CD4-positive, alpha-beta T cell treated with Interleukin-17A for 4 hours (primary cell): ENCODE data around the gene TSKU.
A peak's percentile ranks its signal among the peaks of the same experiment; 100 is the strongest.

Experiments used
- DNase-seq: peaks from one replicate; pipeline ENCODE4 v3.0.0-alpha.2; 2020; ENCODE audit warnings: mixed read lengths

The TSKU gene

GRCh38 chr11:76752321-76753143 lies 30.6 kb upstream of the TSKU start:
- no peak for DNase-seq

DNA sequence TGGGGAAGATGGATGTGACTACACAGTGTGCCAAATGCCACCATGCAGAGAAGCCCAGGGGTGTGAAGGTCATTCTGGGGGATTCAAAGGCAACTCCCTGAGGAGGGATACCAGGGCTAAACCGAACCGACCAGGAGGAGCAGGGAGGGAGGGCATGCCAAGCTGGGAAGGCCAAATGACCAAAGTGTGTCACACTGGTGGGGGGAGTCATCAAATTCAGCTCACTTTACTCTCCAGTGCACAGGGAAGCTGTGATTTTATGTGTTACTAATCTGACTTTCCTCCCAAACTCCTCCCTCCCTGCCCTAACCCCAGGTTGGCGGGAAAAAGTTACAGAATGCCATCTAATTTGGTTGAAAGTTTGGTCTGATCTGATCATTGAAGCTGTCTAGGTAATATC lies 29.7 kb upstream of the TSKU start:
- no peak for DNase-seq

DNA sequence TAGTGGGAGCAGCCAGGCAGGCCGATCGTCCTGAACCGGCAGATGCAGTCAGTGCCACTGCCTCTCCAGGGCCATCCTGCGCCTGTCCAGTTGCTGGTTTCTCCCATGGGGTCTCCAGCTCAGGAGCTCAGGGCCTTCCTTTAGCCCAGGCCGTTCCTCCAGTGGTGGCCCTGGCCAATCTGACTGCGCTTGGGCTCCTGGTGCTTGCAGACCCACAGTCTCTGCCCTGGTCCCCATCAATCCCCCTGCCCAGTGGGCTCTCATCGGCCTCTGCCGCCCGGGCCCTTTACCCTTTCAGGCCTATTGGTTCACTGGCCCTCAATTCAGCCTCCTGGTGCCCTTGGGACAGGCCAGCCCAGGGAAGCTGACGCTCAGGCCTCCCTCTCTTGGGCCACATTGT lies 29.2 kb upstream of the TSKU start:
- DNase-seq, result no peak

GRCh38 chr11:76756341-76756741 lies 26.8 kb upstream of the TSKU start:
- no peak for DNase-seq

GRCh38 chr11:76758311-76758710 lies 24.8 kb upstream of the TSKU start:
- DNase-seq, result no peak

DNA sequence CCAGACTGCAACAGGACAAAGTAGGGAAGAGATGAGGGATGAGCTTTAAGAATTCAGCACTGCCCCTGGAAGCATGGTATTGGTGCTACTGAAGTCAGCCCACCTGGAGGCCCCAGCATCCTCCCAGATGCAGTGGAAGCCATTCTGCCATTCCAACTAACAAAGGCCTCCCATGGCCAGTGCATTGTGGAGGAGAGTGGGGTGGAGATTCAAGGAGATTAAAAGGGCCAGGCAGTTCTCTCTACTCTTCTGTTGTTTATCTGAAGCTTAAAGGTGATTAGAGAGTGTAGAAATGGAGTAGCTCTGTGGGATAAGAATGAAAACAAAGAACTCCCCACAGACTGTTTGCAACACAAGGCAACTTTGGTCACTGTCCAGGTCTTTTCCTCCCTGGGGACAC lies 24.1 kb upstream of the TSKU start:
- no peak for DNase-seq

GRCh38 chr11:76759517-76759916 lies 23.6 kb upstream of the TSKU start:
- no peak for DNase-seq

DNA sequence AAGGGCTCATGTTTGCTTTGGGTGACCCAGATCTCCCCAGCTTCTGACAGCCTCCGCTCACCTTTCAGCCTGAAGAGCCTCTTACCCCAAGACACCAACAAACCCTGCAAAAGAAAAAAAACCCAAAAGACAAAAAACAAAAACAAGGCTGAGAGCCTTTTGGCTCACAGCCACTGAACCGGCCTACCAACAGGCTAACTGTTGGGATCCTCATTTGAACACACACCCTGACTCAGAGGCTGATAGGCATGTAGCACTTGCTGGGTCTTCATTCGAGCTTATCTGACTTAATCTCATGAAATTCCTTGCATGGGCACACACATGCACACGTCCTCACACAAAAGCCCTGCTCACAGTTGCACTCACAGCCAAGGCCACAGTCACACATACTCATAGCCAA lies 22.9 kb upstream of the TSKU start:
- no peak for DNase-seq

DNA sequence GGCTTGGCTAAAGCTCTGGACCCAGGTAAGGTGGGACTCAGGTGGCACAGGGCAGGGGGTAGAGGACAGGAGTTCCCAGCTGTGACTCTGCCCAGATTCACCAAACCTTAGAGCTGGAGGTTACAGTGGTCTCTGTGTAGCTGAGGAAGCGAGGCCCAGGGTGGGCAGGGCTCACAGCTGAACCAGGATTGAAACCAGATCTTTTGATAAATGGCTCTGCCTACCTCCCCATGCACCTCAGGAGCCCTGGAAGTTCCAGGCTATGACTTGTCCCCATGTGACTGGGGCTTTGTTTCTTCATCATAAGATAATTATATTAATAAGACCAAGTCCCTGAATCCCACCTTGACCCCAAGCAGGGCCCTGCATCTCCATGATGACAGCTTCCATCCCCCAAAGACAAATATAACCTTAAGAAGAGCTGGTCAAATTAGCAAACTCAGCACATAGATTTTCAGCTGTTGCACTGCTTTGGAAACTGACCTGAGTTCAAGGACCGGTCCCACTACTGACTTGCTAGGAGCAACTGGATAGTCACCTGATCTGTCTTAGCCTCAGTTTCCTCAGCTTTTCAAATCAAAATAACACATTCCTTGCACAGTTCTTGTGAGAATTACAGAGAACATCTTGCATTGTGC lies 21.3 kb upstream of the TSKU start:
- DNase-seq, result no peak

DNA sequence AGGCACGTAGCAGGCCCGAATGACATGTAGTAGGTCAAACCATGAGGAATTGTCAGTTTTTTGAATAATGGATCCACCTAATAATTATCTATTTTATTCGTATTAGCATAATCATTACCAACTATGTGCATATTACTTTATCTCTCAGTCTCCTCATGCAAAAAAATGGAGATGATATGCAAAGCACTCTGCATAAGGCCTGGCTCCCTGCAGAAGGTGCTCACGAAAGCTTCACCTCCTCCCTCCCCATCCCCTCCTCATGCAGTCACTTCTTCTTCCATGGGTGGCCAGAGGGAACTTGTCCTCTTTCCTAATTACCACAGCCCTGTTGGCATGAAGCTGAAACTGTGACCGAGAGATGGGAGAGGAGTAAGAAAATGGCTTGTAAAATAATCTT lies 20.8 kb upstream of the TSKU start:
- no peak for DNase-seq

DNA sequence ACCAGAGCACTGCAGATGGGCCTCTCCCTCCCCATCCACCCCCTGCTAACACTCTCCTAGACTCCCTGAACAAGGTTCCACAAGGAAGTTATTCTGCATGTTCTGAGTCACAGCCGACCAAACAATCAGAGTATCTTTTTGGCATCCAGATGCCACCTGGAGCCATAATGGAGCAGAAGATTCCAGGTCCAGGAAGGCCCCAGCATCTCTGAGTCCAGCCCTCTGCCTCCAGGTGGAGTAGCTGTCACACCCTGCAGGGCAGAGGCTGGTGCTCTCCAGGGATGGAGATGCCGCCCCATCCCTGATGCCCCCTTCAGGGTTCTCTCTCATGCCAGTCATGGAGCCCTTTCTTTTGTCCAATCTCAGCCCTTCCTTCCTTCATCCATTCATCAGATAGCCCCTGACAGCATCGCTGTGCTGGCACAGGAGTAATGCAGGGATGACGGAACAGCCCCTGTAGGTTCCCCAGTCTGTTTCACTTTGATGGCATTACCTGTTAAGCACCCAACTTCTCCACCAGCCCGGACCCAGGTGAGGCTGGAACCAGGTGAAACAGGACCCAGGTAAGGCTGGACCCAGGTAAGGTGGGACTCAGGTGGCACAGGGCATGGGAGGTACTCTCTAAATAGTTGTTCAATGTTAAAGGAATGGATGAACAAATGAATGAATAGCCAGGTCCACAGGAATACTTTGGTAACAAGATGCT lies 20.1 kb upstream of the TSKU start:
- no peak for DNase-seq

DNA sequence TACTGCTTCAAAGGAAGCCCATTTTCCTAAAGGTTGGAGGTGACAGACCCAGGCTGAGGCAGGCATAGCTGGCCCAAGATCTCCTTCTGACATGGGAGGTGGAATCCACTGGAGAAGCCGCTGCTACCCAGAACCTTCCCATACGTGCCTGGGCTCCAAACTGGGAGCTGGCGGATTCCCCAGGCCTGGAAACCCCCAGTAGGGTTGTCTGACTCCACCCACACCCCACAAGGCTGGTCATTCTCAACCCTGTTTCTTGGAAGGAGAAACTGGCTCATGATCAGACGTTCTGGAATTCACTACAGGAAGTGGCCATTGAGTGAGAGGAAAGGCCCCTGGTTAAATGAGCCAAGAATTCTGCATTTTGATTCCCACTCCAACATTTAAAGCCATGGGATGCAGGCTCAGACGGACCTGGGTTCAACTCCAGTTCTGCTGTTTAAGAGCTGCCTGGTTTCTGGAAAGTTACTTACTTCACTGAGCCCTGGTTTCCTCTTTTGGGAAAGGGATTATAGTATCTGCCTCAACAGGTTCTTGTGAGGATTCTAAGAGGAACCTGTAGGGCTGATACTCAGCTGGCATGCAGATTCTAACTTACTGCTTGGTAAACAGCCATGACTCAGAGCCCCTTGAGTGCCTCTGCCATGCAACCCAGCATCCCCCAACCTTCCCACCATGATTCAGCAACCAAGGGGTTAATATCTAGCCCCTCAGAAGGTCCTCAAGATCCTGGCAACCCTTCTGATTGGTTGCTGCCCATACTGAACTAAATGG lies 19.4 kb upstream of the TSKU start:
- DNase-seq, result no peak

GRCh38 chr11:76764941-76765665 lies 18.1 kb upstream of the TSKU start:
- no peak for DNase-seq

GRCh38 chr11:76765863-76766350 lies 17.2 kb upstream of the TSKU start:
- DNase-seq, result no peak

- no peak for DNase-seq
Measured at GRCh38 chr11:76766521-76766920, 16.6 kb upstream of the TSKU start.

DNA sequence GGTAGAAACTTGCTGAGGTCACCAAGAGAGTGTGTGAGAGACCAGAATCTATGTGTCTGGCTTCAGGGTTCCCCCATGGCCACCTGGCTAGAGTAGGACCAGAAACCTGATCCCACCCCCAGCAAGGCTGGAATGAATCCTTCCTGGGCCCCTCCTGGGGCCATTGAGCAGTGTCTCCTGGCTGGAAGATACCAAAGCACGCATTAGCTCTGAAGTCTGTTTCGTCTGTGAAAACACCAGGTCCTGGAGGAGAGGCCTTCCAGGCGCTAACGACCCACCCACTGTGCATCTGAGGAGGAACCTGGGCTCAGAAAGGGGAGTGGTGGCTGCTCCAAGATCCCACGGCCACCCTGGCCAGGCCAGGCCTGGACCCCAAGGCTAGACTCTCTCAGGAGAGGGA lies 15.5 kb upstream of the TSKU start:
- DNase-seq, result no peak

- DNase-seq, result peak; percentile 18
Measured at GRCh38 chr11:76768088-76768908, 14.9 kb upstream of the TSKU start.

- no peak for DNase-seq
Measured at GRCh38 chr11:76768909-76769560, 14.1 kb upstream of the TSKU start.

GRCh38 chr11:76769645-76770586 lies 13.2 kb upstream of the TSKU start:
- DNase-seq, result no peak
